ENCODE data around the gene GSTM4. TPM values are rescaled to one million over a fixed set of nuclear protein-coding genes. Genes with fewer than 3 reads are reported as not detected.

Gene GSTM4
- polyA plus RNA-seq, 2 of the 4 experiments (the other 2 are of a cell fraction), result 13.0 to 17.2 TPM

DNA sequence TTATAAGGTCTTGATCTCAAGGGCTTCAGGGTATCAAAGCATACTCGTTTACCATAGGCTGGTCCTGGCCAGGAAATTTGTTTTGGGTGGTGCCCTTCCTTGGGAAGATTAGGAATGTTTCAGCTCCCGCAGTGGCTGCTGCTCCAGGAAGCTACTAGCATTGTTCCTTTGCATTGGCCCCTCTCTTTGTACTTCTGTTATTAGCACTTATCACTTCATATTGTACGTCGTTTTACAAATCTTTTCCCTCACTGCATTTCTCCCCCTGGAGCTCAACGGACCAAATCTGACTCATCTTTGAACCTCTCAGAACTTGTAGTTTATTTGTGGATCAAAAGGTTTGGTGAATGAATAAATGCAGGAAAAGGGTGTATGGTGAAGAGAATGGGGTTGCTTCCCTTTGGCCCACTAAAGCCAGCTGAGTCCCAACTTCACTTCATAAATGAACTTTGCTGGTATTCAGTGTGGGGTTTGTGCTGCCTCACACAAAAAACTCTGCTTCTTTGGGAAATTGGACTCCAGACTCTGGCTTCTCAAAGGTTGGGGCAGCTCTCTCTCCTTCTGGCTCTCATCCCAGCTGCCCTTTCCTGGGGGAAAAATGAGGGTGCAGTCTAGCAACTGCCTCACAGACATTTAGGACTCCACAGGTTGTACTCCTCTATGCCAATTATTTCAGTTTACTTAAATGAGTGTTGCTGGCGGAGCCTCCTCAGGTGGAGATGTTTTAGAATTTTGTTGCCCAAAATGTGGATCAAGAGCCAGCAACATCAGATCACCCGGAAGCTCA lies 42.3 kb upstream of the GSTM4 start:
- ATAC-seq, result no peak
- TF ChIP-seq JUN (IDR thresholded peaks at IDR 0.05), result no peak
- TF ChIP-seq, protein P1, sequence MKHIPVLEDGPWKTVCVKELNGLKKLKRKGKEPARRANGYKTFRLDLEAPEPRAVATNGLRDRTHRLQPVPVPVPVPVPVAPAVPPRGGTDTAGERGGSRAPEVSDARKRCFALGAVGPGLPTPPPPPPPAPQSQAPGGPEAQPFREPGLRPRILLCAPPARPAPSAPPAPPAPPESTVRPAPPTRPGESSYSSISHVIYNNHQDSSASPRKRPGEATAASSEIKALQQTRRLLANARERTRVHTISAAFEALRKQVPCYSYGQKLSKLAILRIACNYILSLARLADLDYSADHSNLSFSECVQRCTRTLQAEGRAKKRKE (CRISPR knock-in tag; IDR thresholded peaks at IDR 0.05; ENCODE audit: low read depth), result no peak
- no peak for TF ChIP-seq ZNF302 (CRISPR knock-in tag; IDR thresholded peaks at IDR 0.05)
- TF ChIP-seq CHD4 (IDR thresholded peaks at IDR 0.05; ENCODE audit: borderline replicate concordance), result no peak
- Histone ChIP-seq H3K4me3 (no peak overlapping the region), H3K4me2 (no peak overlapping the region), H3K27ac (no peak overlapping the region), H3K4me1 (peaks cover 20% of the 10 kb centered on the region), H3K9me3 (no peaks in the 10 kb centered on the region)
- FAIRE-seq, result no peak
- ChIA-PET POLR2A (interaction anchor here (1.0 to 1.2 kb wide), 2 partner anchors 65 kb away, joined by 3 to 4 read pairs; partner anchors contain the start of gene GNAI3), CTCF (interaction anchor here (1.1 to 2.2 kb wide), 7 partner anchors 8 to 163 kb away, joined by 3 to 7 read pairs (median 4); no protein-coding TSS in a partner anchor)
- 54% methylated on average over 7 of the region's 7 CpGs for WGBS (ENCODE audit: missing lambda C conversion rate)
- no peak for DNase-seq (ENCODE audit: low read depth in 1 of 2, low spot score in 1 of 2)

DNA sequence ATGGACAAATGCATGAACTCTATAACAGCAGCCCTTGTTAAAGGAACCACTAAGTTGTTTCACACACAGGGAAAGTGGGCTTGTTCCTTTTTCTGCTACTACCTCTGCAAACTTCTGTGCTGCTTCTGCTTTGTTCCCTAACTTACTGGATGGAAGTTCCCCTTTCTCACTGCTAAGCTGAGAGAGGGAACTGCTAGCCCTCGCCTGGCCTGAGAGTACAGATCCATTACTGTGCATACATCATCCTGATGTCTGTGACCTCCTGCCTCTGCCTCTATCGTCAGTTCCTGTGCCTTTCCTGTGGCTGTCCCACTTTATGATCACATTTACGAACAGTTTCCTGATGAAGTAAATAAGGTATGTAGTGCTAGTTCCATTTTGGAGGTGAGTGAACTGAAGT lies 40.0 kb upstream of the GSTM4 start:
- Histone ChIP-seq H3K9me3 (no peaks in the 10 kb centered on the region), H3K27ac (no peak overlapping the region), H3K4me1 (peaks cover 23% of the 10 kb centered on the region), H3K4me2 (no peak overlapping the region), H3K4me3 (no peak overlapping the region)
- CTCF ChIA-PET, result interaction anchor here (0.8 to 2.1 kb wide), 4 partner anchors 14 to 70 kb away, joined by 3 to 6 read pairs (median 4); no protein-coding TSS in a partner anchor
- WGBS (ENCODE audit: missing lambda C conversion rate), result 90% methylated on average over 3 of the region's 3 CpGs
- FAIRE-seq, result no peak
- no peak for TF ChIP-seq EHMT2 (IDR thresholded peaks at IDR 0.05; ENCODE audit: low read depth)
- no peak for TF ChIP-seq FOXS1 (CRISPR knock-in tag; IDR thresholded peaks at IDR 0.05)
- no peak for TF ChIP-seq RCOR1 (IDR thresholded peaks at IDR 0.05; ENCODE audit: low read depth, low read length)
- TF ChIP-seq MYC (IDR thresholded peaks at IDR 0.05; ENCODE audit: borderline replicate concordance, low read length), result no peak
- TF ChIP-seq CHD2 (IDR thresholded peaks at IDR 0.05; ENCODE audit: low read length, partially characterized antibody), result no peak
- TF ChIP-seq KDM1A (IDR thresholded peaks at IDR 0.05; ENCODE audit: low read depth), result no peak
- no peak for TF ChIP-seq EP300 (IDR thresholded peaks at IDR 0.05)
- no peak for TF ChIP-seq RAD21 (conservative IDR thresholded peaks at IDR 0.05 in 1 of 2, IDR thresholded peaks at IDR 0.05 in 1 of 2)
- DNase-seq (ENCODE audit: low read depth in 1 of 2, low spot score in 1 of 2), result no peak
- POLR2A ChIA-PET, result interaction anchor here (0.9 kb wide), 1 partner anchor 68 kb away, joined by 3 read pairs; the partner anchor contains the start of gene GNAI3
- ATAC-seq, result no peak

- ChIA-PET CTCF (interaction anchor here (1.0 to 2.1 kb wide), 5 partner anchors 17 to 71 kb away, joined by 3 to 6 read pairs (median 4); no protein-coding TSS in a partner anchor), POLR2A (no interaction called here)
- Histone ChIP-seq H3K9me3 (no peaks in the 10 kb centered on the region), H3K4me2 (no peak overlapping the region), H3K4me1 (peaks cover 22% of the 10 kb centered on the region), H3K27ac (no peak overlapping the region), H3K4me3 (no peak overlapping the region)
- no peak for DNase-seq (ENCODE audit: low read depth in 1 of 2, low spot score in 1 of 2)
- no peak for ATAC-seq
- no peak for FAIRE-seq
- TF ChIP-seq, protein P2, sequence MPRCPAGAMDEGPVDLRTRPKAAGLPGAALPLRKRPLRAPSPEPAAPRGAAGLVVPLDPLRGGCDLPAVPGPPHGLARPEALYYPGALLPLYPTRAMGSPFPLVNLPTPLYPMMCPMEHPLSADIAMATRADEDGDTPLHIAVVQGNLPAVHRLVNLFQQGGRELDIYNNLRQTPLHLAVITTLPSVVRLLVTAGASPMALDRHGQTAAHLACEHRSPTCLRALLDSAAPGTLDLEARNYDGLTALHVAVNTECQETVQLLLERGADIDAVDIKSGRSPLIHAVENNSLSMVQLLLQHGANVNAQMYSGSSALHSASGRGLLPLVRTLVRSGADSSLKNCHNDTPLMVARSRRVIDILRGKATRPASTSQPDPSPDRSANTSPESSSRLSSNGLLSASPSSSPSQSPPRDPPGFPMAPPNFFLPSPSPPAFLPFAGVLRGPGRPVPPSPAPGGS (IDR thresholded peaks at IDR 0.05), result no peak
- TF ChIP-seq CHD2 (IDR thresholded peaks at IDR 0.05; ENCODE audit: low read length, partially characterized antibody) (no peak), ESRRA (IDR thresholded peaks at IDR 0.05; ENCODE audit: borderline replicate concordance, low read length) (no peak), FOSB (CRISPR knock-in tag; IDR thresholded peaks at IDR 0.05) (no peak), HOXB5 (CRISPR knock-in tag; IDR thresholded peaks at IDR 0.05) (no peak), EHMT2 (IDR thresholded peaks at IDR 0.05; ENCODE audit: low read depth) (no peak), JUNB (IDR thresholded peaks at IDR 0.05) (no peak), TP53 (CRISPR knock-in tag; IDR thresholded peaks at IDR 0.05) (no peak), MAZ (IDR thresholded peaks at IDR 0.05; ENCODE audit: borderline replicate concordance, low read depth, low read length) (no peak), BHLHE40 (IDR thresholded peaks at IDR 0.05; ENCODE audit: low read depth, low read length) (no peak), CHD4 (IDR thresholded peaks at IDR 0.05; ENCODE audit: borderline replicate concordance) (no peak), KDM5A (IDR thresholded peaks at IDR 0.05) (no peak)
- 76% methylated on average over 3 of the region's 3 CpGs for WGBS (ENCODE audit: missing lambda C conversion rate)
Measured at GRCh38 chr1:109616391-109616790, 39.5 kb upstream of the GSTM4 start.
